ENCODE data around the gene NHS.

GRCh38 chrX:17412692-17413091 lies 37.7 kb downstream of the NHS start:
- TF ChIP-seq CTCF (IDR thresholded peaks at IDR 0.05; ENCODE audit: low read depth, low read length, poor library complexity, severe bottlenecking): no peak
- TF ChIP-seq EZH2phosphoT487 (IDR thresholded peaks at IDR 0.05; ENCODE audit: borderline replicate concordance, low read length): no peak

Data from DOHH2 (cell line).